K562 (cell line): ENCODE results near the gene POLR1A. TPM values are rescaled to one million over a fixed set of nuclear protein-coding genes. Genes with fewer than 3 reads are reported as not detected.
A peak's percentile ranks its signal among the peaks of the same experiment; 100 is the strongest.

ENCODE experiments used
- ATAC-seq: fragments of 200-7000 bp; cut with Tn5 transposase; 3 replicates; pipeline ENCODE4 v1.9.1; 2020; ENCODE audit warnings: moderate library complexity
- BruUV-seq: library from RNA; stranded (reverse); fragments of 400-500 nt; replicated peaks from 2 replicates; lab custom pipeline; 2021; lab: Mats Ljungman, UMichigan
- CTCF ChIA-PET: fragments of 300-600 bp; formaldehyde crosslinking; extraction: SDS; loops from one replicate; lab custom pipeline; 2021; ENCODE audit warnings: low intra/inter-chr PET ratio; lab: Yijun Ruan, JAX
- POLR2A ChIA-PET: fragments of 300-600, 350-650 bp; sonication (Branson Sonifier 250); formaldehyde crosslinking; extraction: SDS; loops from one replicate; lab custom pipeline; 2021; ENCODE audit warnings: antibody characterized with exemption, inconsistent platforms; lab: Yijun Ruan, JAX
- DNase-seq, 4 experiments: peaks; one replicate each; pipeline versions ENCODE4 v3.0.0 to v3.0.0-alpha.2; 2011 to 2018; ENCODE audit warnings: low spot score in 3 of 4, mixed read lengths in 3 of 4; ENCODE audit errors: extremely low read depth in 1 of 4
- FAIRE-seq: peaks from 2 replicates; lab custom pipeline; 2011; peaks lifted over from hg19 to GRCh38; lab: Jason Lieb, UNC
- H2AFZ ChIP-seq: 2 replicates; pipeline ENCODE4 v1.6.0; 2011; ENCODE audit warnings: low read depth, low read length, control low read depth, inconsistent platforms
- H3K27ac ChIP-seq: fragments of 200-600 bp; 3 replicates; pipeline ENCODE4 v1.8.0; 2011; ENCODE audit warnings: low read depth, mild to moderate bottlenecking, control low read depth, inconsistent platforms, low read length, moderate library complexity, mixed read lengths; ENCODE audit errors: extremely low read depth
- H3K27me3 ChIP-seq, 2 experiments: fragments of 300-600 bp in 1 of 2; 2 replicates in 1 of 2; 3 replicates in 1 of 2; pipeline versions ENCODE4 v1.6.0 to v1.8.0; 2011; ENCODE audit warnings: inconsistent platforms in 2 of 2, low read length in 2 of 2, mild to moderate bottlenecking in 1 of 2, mixed read lengths in 1 of 2, moderate library complexity in 1 of 2; ENCODE audit not compliant: control insufficient read depth in 2 of 2, insufficient read depth in 2 of 2
- H3K36me3 ChIP-seq: fragments of 300-600 bp; 3 replicates; pipeline ENCODE4 v1.8.0; 2011; ENCODE audit warnings: mild to moderate bottlenecking, low read length, inconsistent platforms; ENCODE audit not compliant: control insufficient read depth, insufficient read depth
- H3K4me1 ChIP-seq, 2 experiments: fragments of 200-600 bp in 1 of 2; replicated peaks in 1 of 2; 2 replicates in 1 of 2; 3 replicates in 1 of 2; pipeline versions ENCODE4 v1.5.1 to v1.8.0; 2011; ENCODE audit warnings: inconsistent platforms in 2 of 2, low read length in 2 of 2, mild to moderate bottlenecking in 1 of 2, mixed read lengths in 1 of 2, moderate library complexity in 1 of 2; ENCODE audit not compliant: control insufficient read depth in 2 of 2, insufficient read depth in 2 of 2
- H3K4me2 ChIP-seq: 2 replicates; pipeline ENCODE4 v1.6.1; 2011; ENCODE audit warnings: low read length, control low read depth, inconsistent platforms, mixed read lengths; ENCODE audit not compliant: insufficient read depth
- H3K4me3 ChIP-seq: fragments of 200-600 bp; sonication (generic), shearing (Covaris generic); 2 replicates; pipeline ENCODE4 v1.5.1; 2016; ENCODE audit warnings: control low read depth, inconsistent platforms
- H3K79me2 ChIP-seq: fragments of 200-600 bp; 3 replicates; pipeline ENCODE4 v1.8.0; 2011; ENCODE audit warnings: low read length, inconsistent platforms; ENCODE audit not compliant: control insufficient read depth, insufficient read depth
- H3K9ac ChIP-seq, 2 experiments: 2 replicates each; pipeline versions ENCODE4 v1.6.0 to v1.6.1; 2011; ENCODE audit warnings: low read depth in 2 of 2, low read length in 2 of 2, control low read depth in 1 of 2, inconsistent platforms in 1 of 2, mild to moderate bottlenecking in 1 of 2, mixed read lengths in 1 of 2; ENCODE audit not compliant: insufficient read depth in 1 of 2
- H3K9me1 ChIP-seq: one replicate; pipeline ENCODE4 v1.6.0; 2011; ENCODE audit warnings: inconsistent platforms, mild to moderate bottlenecking, low read length, moderate library complexity; ENCODE audit not compliant: control insufficient read depth, insufficient read depth
- H3K9me3 ChIP-seq: replicated peaks from 2 replicates; pipeline ENCODE4 v1.5.1; 2011; ENCODE audit warnings: low read depth, low read length, inconsistent platforms; ENCODE audit not compliant: control insufficient read depth, insufficient read depth
- H4K20me1 ChIP-seq: replicated peaks from 2 replicates; pipeline ENCODE4 v1.6.1; 2011; ENCODE audit warnings: low read length, inconsistent platforms, mixed read lengths; ENCODE audit not compliant: control insufficient read depth, insufficient read depth
- ARID1B ChIP-seq: fragments of 450-650 bp; IDR thresholded peaks from 2 replicates; pipeline ENCODE4 v1.6.1; 2016; ENCODE audit warnings: antibody characterized with exemption, mild to moderate bottlenecking, inconsistent platforms
- FOXP1 ChIP-seq: sonication (generic); formaldehyde crosslinking; IDR thresholded peaks from 2 replicates; pipeline ENCODE4 v1.8.0; 2022; ENCODE audit warnings: mild to moderate bottlenecking, missing genetic modification reagents
- GATA2 ChIP-seq: sonication (generic); formaldehyde crosslinking; IDR thresholded peaks from 2 replicates; pipeline ENCODE4 v1.4.0; 2020; ENCODE audit warnings: mild to moderate bottlenecking, missing genetic modification reagents
- HDAC2 ChIP-seq: fragments of 450-650 bp; IDR thresholded peaks from 2 replicates; pipeline ENCODE4 v1.6.1; 2016; ENCODE audit warnings: mild to moderate bottlenecking
- L3MBTL2 ChIP-seq: fragments of 450-650 bp; IDR thresholded peaks from 2 replicates; pipeline ENCODE4 v1.6.1; 2016; ENCODE audit warnings: mild to moderate bottlenecking, moderate library complexity
- LEF1 ChIP-seq: fragments of 450-650 bp; IDR thresholded peaks from 2 replicates; pipeline ENCODE4 v1.6.1; 2016; ENCODE audit warnings: mild to moderate bottlenecking
- POLR2AphosphoS5 ChIP-seq: IDR thresholded peaks from 2 replicates; pipeline ENCODE4 v1.6.1; 2011; ENCODE audit warnings: mild to moderate bottlenecking, low read depth, low read length, moderate library complexity; ENCODE audit not compliant: control insufficient read depth, insufficient read depth
- SMAD4 ChIP-seq: fragments of 250-450 bp; sonication (Bioruptor Pico); conservative IDR thresholded peaks from 2 replicates; pipeline ENCODE4 v1.8.0; 2021; ENCODE audit warnings: inconsistent platforms, mild to moderate bottlenecking, moderate library complexity
- TBL1XR1 ChIP-seq, 2 experiments: IDR thresholded peaks; 2 replicates each; pipeline ENCODE4 v1.6.1; 2012; ENCODE audit warnings: improper control_type of control experiment in 2 of 2, low read length in 2 of 2, mild to moderate bottlenecking in 1 of 2
- ZNF408 ChIP-seq: fragments of 250-450 bp; sonication (Bioruptor Pico); IDR thresholded peaks from 2 replicates; pipeline ENCODE4 v1.4.0; 2020; ENCODE audit warnings: low read depth, mild to moderate bottlenecking, moderate library complexity
- WGBS: fragments of 100-300 bp; shearing (Covaris generic); methylation state at CpG from one replicate; pipeline ENCODE4 v1.1.6; 2016; ENCODE audit warnings: low coverage, mixed read lengths; ENCODE audit not compliant: insufficient coverage; ENCODE audit errors: missing lambda C conversion rate; 5-methylcytosine and 5-hydroxymethylcytosine counted together
- in situ Hi-C: fragments of 300-500 bp; cut with MboI; formaldehyde crosslinking; loops from 4 replicates; pipeline ENCODE4 v1.15.0; 2018; ENCODE audit warnings: inconsistent platforms, mixed read lengths
- intact Hi-C: fragments of 100-400 bp; cut with micrococcal nuclease; formaldehyde crosslinking; loops from 2 replicates; pipeline ENCODE4 v1.14.2; 2022
- polyA plus RNA-seq, 8 experiments: library from polyadenylated mRNA; depleted of rRNA in 4 of 8; stranded (reverse) in 5 of 8; unstranded in 3 of 8; fragments of >200 nt; fragmentation: Nextera tagmentation in 2 of 8; fragmentation: Illumina TruSeq in 1 of 8; extraction: Ambion mirVana in 2 of 8; extraction: Trizol in 1 of 8; gene quantifications; 2 replicates each; pipeline versions ENCODE4 v1.2.1 to v1.2.3, GENCODE V29; 2011 to 2014; ENCODE audit warnings: inconsistent platforms in 1 of 8, missing spikeins in 1 of 8
- total RNA-seq, 7 experiments: library from RNA; depleted of rRNA in 6 of 7; stranded (reverse); fragments of >200 nt in 6 of 7; fragmentation: Illumina TruSeq in 2 of 7; extraction: Trizol in 2 of 7; gene quantifications; 2 replicates each; pipeline versions ENCODE4 v1.2.1 to v1.2.3, GENCODE V29; 2011 to 2021; ENCODE audit warnings: low replicate concordance in 1 of 7
- TF ChIP-seq, protein P1 (sequence below): fragments of 250-450 bp; sonication (Bioruptor Pico); IDR thresholded peaks from 2 replicates; pipeline ENCODE4 v1.5.0; 2021; ENCODE audit warnings: mild to moderate bottlenecking, borderline replicate concordance
- TF ChIP-seq, protein P2 (sequence below): fragments of 450-650 bp; formaldehyde crosslinking; IDR thresholded peaks from 2 replicates; pipeline ENCODE4 v1.4.0; 2020; ENCODE audit warnings: mild to moderate bottlenecking, moderate library complexity
- TF ChIP-seq, protein P3 (sequence below), 3 experiments: fragments of 200-800 bp in 1 of 3; sonication (Bioruptor generic) in 1 of 3; sonication (generic) in 1 of 3; formaldehyde crosslinking in 1 of 3; IDR thresholded peaks; 2 replicates each; pipeline versions ENCODE4 v1.6.1 to v1.8.0; 2016 to 2022; ENCODE audit warnings: mild to moderate bottlenecking in 2 of 3, missing compliant biosample characterization in 2 of 3, missing genetic modification characterization in 2 of 3, missing genetic modification reagents in 1 of 3

POLR1A gene
- total and polyA plus RNA-seq, 9 of the 15 experiments (the other 6 are each of a cell fraction or from before 2014, with no cell fraction given), result 3.0 to 72.1 (median 21.8) TPM

DNA sequence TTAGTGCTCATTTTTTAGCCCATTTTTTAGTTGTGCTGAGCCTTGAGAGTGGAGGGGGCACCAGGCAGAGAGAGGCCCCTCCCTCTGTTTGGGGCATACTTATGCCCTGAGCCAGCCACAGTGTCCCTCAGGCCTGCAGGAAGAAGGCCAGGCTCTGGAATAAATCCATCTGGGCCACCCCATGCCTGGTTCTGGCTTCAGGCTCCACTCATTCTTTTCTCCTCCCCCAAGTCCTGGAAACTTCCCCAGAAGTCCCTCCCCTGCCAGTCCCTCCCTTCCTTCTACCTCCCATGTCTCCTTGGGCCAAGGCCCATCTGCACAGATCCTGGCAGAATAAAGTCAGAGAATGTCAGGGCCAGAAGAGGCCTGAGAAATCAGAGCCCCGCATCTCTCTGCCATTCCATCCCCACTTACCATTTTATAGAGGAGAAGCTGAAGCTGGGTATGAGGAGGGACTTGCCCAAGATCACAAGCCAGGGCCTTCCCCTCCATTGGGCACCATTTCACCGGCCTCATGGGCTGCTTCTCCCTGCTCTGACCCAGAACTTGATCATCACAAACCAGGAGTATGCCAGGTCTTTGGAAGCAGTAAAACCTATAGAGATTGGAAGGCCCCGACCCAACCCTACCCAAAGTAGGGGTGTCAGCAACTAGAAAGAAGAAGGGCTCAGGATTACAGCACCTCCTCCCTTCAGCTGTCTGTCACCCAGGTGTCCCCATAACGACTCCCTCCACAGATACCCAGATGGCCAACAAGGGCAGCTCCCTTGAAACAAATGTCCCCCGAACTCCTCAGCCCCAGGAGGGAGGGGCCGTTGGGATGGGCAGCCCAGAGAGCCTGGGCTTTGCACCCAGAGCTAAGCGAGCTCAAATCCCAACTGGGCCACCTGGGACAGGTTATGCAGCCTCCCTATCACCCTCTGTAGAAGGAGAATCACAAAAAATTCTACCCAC, 108.4 kb downstream of the POLR1A start (continued):
- TF ChIP-seq, protein P1, sequence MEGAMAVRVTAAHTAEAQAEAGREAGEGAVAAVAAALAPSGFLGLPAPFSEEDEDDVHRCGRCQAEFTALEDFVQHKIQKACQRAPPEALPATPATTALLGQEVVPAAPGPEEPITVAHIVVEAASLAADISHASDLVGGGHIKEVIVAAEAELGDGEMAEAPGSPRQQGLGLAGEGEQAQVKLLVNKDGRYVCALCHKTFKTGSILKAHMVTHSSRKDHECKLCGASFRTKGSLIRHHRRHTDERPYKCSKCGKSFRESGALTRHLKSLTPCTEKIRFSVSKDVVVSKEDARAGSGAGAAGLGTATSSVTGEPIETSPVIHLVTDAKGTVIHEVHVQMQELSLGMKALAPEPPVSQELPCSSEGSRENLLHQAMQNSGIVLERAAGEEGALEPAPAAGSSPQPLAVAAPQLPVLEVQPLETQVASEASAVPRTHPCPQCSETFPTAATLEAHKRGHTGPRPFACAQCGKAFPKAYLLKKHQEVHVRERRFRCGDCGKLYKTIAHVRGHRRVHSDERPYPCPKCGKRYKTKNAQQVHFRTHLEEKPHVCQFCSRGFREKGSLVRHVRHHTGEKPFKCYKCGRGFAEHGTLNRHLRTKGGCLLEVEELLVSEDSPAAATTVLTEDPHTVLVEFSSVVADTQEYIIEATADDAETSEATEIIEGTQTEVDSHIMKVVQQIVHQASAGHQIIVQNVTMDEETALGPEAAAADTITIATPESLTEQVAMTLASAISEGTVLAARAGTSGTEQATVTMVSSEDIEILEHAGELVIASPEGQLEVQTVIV (CRISPR knock-in tag), result no peak

DNA sequence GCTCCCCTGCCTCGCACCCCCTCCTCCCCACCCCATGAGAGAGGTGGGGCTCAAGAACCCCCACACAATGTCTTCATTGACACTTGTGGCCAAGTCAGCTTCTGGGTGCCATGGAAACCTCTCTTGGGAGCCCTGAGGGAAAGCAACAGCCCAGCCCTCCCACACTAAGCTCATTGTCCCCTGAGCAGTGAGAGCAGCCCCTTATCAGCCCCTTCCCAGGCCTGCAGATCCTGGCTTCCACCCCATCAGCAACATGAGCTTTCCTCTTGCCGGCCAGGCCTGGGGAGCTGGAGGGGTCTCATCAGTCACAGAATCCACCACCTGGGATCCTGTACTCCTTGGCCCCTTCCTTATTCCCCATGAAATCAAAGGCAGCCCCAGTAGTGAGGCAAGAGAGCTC, 109.1 kb downstream of the POLR1A start:
- H3K9me1 ChIP-seq, result peaks cover 3% of the 10 kb centered on the region
- no peaks in the 10 kb centered on the region for H4K20me1 ChIP-seq
- in situ Hi-C loops, result no loop called here
- H3K27me3 ChIP-seq, result no peaks in the 10 kb centered on the region
- H3K9ac ChIP-seq, result peak overlapping the region; percentile 49 to 67; a peak in 3 of 4 replicates
- H2AFZ ChIP-seq, result peak overlapping the region; percentile 60
- peaks cover 67 to 85% of the 10 kb centered on the region in 2 experiments for H3K4me1 ChIP-seq
- H3K4me3 ChIP-seq, result no peak overlapping the region
- H3K4me2 ChIP-seq, result peak overlapping the region; percentile 63
- DNase-seq (peak; percentile 79 to 95 (median 86)), ATAC-seq (peak; percentile 76), FAIRE-seq (peak; percentile 93)
- POLR2A ChIA-PET, result interaction anchor here (0.6 to 1.0 kb wide), 3 partner anchors 19 to 470 kb away, joined by 3 read pairs; no protein-coding TSS in a partner anchor
- no peaks in the 10 kb centered on the region for H3K79me2 ChIP-seq
- H3K36me3 ChIP-seq, result no peaks in the 10 kb centered on the region
- H3K27ac ChIP-seq, result peak overlapping the region; percentile 91
- WGBS, result 0% methylated on average over 2 of the region's 2 CpGs
- no peaks in the 10 kb centered on the region for H3K9me3 ChIP-seq
- BruUV-seq, result no TSS peak
- CTCF ChIA-PET, result no interaction called here
- intact Hi-C loops, result loop anchor here (10.0 kb wide), 1 partner anchor 112 kb away; the partner anchor contains the start of gene ST3GAL5
- TF ChIP-seq HDAC2 (peak; percentile 74; the same call in 1 of the 2 replicates), ARID1B (peak; percentile 92), FOXP1 (CRISPR knock-in tag) (no peak), LEF1 (0 out of 2 replicates have a peak, but pooled peaks have one; percentile 34), L3MBTL2 (0 out of 2 replicates have a peak, but pooled peaks have one; percentile 13), TBL1XR1 (IDR thresholded peaks at IDR 0.05; ENCODE audit: low read length in 2 of 2) (peak in 1 of 2 experiments; percentile 58; a peak in 1 of 4 replicates), SMAD4 (0 out of 2 replicates have a peak, but pooled peaks have one; percentile 46), POLR2AphosphoS5 (peak; percentile 73), ZNF408 (CRISPR knock-in tag) (no peak), GATA2 (peak; percentile 61)
- TF ChIP-seq, protein P2, sequence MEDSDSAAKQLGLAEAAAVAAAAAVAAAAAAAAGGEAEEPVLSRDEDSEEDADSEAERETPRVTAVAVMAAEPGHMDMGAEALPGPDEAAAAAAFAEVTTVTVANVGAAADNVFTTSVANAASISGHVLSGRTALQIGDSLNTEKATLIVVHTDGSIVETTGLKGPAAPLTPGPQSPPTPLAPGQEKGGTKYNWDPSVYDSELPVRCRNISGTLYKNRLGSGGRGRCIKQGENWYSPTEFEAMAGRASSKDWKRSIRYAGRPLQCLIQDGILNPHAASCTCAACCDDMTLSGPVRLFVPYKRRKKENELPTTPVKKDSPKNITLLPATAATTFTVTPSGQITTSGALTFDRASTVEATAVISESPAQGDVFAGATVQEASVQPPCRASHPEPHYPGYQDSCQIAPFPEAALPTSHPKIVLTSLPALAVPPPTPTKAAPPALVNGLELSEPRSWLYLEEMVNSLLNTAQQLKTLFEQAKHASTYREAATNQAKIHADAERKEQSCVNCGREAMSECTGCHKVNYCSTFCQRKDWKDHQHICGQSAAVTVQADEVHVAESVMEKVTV (CRISPR knock-in tag), result no peak
- TF ChIP-seq, protein P3, sequence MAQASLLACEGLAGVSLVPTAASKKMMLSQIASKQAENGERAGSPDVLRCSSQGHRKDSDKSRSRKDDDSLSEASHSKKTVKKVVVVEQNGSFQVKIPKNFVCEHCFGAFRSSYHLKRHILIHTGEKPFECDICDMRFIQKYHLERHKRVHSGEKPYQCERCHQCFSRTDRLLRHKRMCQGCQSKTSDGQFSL (CRISPR knock-in tag; IDR thresholded peaks at IDR 0.05), result no peak
- TF ChIP-seq, protein P3 (tag; IDR thresholded peaks at IDR 0.05), result peak in 1 of 2 experiments; percentile 32; a peak in 1 of 4 replicates
